Activated CD8-positive, alpha-beta memory T cell treated with anti-CD3 and anti-CD28 coated beads, Interleukin-2, amount 50 U/mL, for 48 hours (primary cell): ENCODE measurements around the gene CCDC61.

Source experiments
- DNase-seq: peaks from one replicate; pipeline ENCODE4 v3.0.0-alpha.2; 2020

The CCDC61 gene

DNA sequence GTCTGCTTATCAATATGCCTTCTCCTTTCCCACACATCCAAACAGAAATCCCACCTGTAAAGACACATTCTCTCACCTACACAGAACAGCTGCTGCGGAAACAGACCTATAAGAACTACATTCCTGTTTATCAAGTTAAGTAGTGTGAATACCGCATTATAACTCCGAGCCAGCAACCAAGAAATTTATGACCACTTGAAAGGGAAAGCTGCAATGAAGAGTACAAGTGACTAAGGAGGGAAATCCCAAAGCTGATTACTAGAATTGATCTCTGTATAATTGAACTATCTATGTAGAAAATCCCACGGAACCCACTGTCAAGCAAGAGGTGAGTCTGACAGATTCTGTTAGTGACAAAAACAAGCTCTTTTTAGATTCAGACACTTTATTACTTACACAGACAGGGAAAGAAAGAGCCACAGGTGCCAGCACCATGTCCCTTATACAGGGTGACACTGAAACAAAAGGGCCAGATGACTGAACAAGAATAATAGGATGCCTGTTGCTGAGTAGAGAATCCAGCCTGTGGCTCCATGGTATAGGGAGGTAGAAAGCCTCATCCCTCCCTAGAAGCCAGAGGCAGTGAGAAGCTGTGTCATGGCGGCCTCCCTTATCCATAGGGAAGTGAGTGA lies 47.1 kb downstream of the CCDC61 start:
- no peak for DNase-seq

DNA sequence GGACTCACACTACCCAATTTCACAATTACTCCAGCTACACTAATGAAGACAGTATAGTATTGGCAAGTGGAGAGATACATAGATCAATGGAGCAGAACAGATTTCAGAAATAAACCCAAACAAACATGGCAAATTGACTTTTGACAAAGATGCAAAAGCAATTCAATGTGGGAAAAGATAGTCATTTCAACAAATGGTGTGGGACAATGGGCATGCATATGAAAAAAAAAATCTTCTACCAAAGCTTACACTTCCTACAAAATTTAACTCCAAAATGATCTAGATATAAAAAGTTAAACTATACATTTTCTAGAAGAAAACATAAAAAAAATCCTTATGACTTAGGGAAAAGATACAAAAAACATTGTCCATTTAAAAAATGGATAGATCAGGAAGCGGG lies 48.3 kb downstream of the CCDC61 start:
- no peak for DNase-seq

DNA sequence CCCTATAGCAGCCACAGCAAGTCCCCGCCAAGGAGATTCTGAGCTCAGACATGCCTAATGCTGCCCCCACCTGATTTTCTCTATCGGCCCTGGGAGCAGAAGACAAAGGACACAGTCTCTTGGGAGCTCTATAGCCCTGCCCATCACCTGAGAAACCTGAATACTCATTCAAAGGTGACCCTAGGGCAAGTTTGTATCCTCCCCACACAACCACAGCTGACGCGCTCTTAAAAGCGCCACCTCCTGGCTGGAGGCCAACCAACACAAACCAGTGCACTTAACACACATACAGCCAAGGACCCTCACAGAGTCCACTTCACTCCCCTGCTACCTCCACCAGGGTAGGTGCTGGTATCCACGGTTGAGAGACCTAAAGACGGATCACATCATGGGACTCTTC lies 54.3 kb downstream of the CCDC61 start:
- DNase-seq, result no peak

DNA sequence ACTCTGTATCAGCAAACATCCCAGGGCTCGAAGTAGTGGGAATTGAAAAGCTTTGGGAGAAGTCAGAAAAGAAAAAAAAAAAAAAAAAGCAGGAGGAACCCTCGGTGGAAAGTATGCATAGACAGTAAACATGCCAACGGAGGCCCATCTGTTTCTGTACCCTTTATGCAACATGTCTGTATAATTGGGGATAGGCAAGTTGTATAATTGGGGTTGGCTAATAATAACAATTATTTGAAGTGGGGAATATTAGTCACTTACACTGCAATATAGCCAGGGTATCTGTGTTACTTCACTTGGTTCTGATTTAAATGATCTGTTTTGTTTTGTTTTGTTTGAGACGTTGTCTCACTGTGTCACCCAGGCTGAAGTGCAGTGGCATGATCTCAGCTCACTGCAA lies 57.6 kb downstream of the CCDC61 start:
- DNase-seq, result no peak

DNA sequence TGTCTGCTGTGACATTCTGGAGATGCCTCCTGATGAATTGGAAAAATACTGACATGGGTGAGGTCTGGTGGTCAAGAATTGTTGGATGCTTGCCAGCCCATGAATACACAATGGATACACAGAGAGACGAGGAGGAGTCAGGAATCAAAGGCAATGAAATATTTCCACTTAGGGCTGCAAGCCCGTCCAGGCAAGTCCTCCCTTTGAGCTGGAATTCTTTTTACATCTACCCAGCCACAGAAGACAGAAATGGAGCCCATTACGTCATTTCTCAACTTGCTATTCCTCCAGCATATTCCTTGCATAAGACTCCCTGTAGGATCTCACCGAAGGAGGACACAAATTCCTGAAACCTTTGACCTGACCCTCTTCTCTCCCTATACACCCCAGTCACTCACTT lies 61.3 kb downstream of the CCDC61 start:
- no peak for DNase-seq

DNA sequence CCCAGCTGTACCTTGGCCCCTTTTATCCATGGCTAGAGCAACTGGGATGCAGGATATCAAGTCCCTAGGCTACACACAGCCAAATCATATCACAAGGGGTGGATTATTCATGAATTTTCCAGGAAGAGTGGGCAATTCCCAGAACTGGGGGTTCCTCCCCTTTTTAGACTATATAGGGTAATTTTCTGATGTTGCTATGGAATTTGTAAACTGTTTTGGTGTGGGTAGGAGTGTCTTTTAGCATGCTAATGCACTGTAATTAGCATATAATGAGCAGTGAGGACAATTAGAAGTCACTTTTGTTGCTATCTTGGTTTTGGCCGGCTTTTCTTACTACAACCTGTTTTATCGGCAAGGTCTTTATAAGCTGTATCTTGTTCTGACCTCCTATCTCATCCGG lies 63.5 kb downstream of the CCDC61 start:
- DNase-seq, result no peak

DNA sequence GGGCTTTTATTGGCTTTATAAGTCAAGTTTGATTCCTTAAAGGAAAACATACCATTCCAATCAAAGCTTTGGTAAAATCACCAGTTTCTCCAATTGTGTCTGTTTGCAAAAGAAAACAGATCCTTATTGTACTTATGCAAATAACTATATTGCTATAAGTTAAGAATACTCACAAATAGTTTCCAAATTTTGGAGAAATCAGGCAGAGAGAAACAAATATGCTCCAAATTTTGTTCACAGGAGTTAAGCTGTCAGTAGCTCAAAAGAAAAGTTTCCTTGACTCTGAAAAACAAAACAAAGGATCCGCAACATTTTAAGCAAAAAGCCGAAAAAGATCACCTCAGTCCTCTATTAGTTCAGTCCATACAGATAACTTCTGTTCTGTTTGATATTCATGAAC lies 64.7 kb downstream of the CCDC61 start:
- no peak for DNase-seq

DNA sequence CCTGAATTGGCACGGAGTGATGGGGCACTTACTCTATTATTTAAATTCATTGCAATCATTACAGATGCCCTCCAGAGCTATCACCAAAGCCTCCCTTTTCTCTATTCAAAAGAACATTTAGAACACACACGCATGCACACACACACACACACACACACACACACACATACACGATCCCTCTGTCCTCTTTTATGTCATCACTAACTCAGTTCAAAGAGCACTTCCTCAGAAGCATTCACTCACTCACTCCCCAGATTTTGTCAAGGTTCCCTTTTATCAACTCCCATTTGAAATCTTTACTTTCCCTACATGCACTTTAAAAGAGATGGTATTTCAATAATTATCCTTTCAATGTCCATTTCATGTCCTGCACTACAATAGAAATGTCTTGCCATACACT lies 67.9 kb downstream of the CCDC61 start:
- DNase-seq, result no peak

DNA sequence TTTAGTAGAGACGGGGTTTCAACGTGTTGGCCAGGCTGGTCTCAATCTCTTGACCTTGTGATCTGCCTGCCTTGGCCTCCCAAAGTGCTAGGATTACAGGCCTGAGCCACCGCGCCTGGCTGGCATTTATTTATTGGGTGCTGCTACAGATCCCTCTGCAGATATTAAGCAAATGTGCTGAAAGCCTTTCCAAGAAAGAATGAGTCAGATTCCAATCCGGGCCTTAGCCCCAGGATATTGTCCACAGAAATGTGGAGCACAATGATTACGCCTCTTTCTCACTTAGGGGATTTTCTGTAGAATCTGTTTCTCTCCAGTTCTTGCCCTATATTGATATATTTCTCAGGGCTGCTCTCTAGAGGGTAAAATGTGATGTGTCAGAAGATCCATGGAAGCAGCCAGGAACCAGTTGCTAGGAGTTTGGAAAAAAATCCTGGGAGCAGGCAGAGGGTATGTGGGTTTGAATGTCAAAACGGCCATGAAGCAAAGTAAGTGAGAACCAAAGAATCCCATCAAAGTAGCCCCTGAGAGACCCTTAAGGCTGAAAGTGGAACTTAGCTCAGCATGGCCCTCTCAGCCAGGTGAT lies 70.3 kb downstream of the CCDC61 start:
- DNase-seq, result no peak

DNA sequence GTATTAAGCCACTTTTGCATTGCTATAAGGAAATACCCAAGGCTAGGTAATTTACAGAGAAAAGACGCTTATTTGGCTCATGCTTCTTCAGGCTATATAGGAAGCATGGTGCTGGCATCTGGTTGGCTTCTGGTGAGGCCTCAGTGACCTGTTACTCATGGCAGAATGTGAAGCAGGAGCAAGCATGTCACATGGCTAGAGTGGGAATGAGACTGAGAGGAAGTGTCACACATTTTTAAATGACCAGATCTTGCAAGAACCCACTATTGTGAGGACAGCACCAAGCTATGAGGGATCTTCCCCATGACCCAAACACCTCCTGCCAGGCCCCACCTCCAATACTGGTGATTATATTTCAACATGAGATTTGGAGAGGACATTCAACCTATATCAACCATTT lies 71.2 kb downstream of the CCDC61 start:
- no peak for DNase-seq

DNA sequence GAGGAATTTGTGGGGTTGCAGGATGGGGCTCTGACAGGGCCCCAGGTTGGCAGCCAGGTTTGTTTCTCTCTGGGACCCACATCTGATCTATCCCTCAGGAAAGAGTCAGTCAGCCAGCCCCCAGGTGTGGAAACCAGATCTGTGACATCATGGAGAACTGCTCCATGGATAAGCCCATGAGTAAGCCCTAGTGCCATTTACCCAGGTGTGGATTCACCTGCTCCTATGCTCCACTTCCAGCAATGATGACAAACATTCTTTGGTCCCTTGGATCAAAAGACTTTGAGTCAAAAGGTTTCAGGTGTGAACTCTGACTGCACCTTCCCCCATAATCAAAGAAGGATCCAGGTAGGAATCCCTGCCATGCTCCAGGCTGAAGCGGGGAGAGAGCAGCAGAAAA lies 72.4 kb downstream of the CCDC61 start:
- DNase-seq, result no peak
